Bronchial smooth muscle cell (primary cell): ENCODE data around the gene ENKD1. TPM values are rescaled to one million over a fixed set of nuclear protein-coding genes. Genes with fewer than 3 reads are reported as not detected.

Experiments used
- total RNA-seq: library from RNA; depleted of rRNA; stranded (reverse); fragments of >200 nt; gene quantifications from 2 replicates; pipeline ENCODE4 v1.2.1, GENCODE V29; 2014

ENKD1 gene, protein sequence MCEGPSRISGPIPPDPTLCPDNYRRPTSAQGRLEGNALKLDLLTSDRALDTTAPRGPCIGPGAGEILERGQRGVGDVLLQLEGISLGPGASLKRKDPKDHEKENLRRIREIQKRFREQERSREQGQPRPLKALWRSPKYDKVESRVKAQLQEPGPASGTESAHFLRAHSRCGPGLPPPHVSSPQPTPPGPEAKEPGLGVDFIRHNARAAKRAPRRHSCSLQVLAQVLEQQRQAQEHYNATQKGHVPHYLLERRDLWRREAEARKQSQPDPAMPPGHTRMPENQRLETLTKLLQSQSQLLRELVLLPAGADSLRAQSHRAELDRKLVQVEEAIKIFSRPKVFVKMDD
- 12.6 and 20.5 TPM in 2 replicates for total RNA-seq

DNA sequence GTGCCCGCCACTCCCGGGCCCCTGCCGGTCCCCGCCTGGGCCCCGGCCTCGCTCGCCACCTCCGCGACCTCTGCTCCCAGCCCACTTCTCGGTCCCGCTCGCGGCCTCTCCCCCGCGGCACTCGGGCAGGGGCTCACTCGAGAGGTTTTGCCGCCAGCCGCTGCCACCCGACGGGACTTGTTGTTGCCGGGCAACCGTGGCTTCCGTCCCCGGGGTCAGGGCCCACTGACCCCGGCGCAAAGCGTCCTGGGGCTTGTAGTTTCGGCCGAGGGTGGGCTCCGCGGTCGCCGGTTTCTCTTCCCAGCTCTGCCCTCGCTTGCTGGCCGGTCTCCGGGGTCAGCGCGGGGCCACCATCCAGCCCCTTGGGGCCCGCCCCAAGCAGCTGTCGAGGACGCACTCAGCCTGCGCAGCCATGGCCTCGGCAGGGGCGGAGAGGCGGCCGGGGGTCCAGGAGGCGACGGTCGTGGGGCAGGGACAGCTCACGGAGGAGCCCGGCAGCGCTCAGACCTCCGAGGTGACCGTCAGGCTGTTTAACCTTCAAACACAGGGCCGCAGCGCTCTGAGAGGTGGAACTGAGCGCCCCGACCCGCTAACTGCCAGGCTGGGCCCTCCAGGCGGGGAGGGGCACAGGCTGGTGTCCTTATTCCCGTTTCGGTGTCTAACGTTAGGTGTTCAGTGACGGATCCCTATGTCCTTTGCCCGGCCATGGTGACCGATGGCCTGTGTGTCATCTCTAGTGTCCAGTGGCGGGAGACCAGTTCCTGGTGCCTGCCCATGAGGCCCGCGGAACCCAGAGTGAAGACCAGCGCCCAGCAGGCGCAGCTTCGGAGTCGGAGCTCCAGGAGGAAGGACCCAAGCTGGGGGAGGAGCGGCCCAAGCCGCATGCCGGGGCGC, at the start of gene ENKD1, which contains the start of gene C16orf86:
Gene ENKD1, minus strand, starts transcription at position 192 of the 894 bp plus-strand sequence. CDS start 308 bp downstream, outside the sequence.
Gene C16orf86, plus strand, starts transcription at position 256 of the 894 bp plus-strand sequence. Its CDS starts 157 bp downstream, at position 413.

DNA sequence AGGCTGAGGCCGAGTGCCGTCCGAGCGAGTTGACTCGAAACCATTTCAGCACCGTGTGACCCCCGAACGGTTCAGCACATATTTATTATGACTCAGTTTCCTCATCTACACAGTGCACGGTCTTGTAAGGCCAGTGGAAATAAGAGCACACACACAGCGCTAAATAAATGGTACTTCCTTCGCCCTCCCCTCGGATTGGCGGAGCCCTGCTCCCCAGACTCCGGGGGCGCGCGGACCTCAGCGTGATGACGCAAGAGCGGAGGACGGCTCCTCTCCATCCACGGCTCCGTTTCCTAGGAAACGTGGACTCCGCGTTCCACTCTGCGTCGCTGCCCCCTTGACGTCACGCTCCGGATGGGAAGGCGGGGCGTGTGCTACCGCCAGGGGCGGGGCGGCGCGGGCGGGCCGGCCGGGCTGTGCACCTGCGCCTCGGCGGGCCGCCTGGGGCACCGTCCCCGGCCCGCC, 6.0 kb downstream of the ENKD1 start, which contains the start of gene PARD6A:
Gene PARD6A, plus strand, starts transcription at position 397 of the 465 bp plus-strand sequence. CDS start 79 bp downstream, outside the sequence.

GRCh38 chr16:67659675-67660563, 6.6 kb downstream of the ENKD1 start, which contains the start of gene ACD:
TSS of gene ACD (minus strand) at chr16:67660260. CDS start at chr16:67660220, 40 bp downstream.

Other genes with a start within 250 kb of the ENKD1 start
- gene HSD11B2, start 235.6 kb downstream of the ENKD1 start, total RNA-seq, result 0.60 TPM in 1 of 2 replicates, not detected in the other
- 105 and 129 TPM in 2 replicates for gene ATP6V0D1, start 185.6 kb downstream of the ENKD1 start, total RNA-seq
- gene AGRP, start 183.2 kb downstream of the ENKD1 start, total RNA-seq, result not detected in 2 replicates
- 21.6 and 35.9 TPM in 2 replicates for gene RIPOR1, start 137.9 kb downstream of the ENKD1 start, total RNA-seq
- 14.0 and 16.4 TPM in 2 replicates for gene CTCF, start 104.2 kb downstream of the ENKD1 start, total RNA-seq
- 0.09 and 0.32 TPM in 2 replicates for gene CARMIL2, start 21.6 kb downstream of the ENKD1 start, total RNA-seq
- gene ACD, start 6.5 kb downstream of the ENKD1 start, total RNA-seq, result 9.9 and 10.6 TPM in 2 replicates
- 0.47 and 0.86 TPM in 2 replicates for gene PARD6A, start 5.8 kb downstream of the ENKD1 start, total RNA-seq
- 3.3 and 3.9 TPM in 2 replicates for gene C16orf86, start 64 bp upstream of the ENKD1 start, total RNA-seq
- 12.9 and 16.7 TPM in 2 replicates for gene GFOD2, start 52.6 kb upstream of the ENKD1 start, total RNA-seq
- gene RANBP10, start 139.8 kb upstream of the ENKD1 start, total RNA-seq, result 2.5 and 4.5 TPM in 2 replicates
- gene TSNAXIP1, start 140.1 kb upstream of the ENKD1 start, total RNA-seq, result 0.95 and 1.5 TPM in 2 replicates
- 27.1 and 51.8 TPM in 2 replicates for gene THAP11, start 175.6 kb upstream of the ENKD1 start, total RNA-seq
- gene NUTF2, start 180.2 kb upstream of the ENKD1 start, total RNA-seq, result 72.5 and 88.2 TPM in 2 replicates
- gene CENPT, start 180.9 kb upstream of the ENKD1 start, total RNA-seq, result 21.2 and 22.5 TPM in 2 replicates
- gene EDC4, start 206.3 kb upstream of the ENKD1 start, total RNA-seq, result 46.3 and 54.4 TPM in 2 replicates
- 0.16 TPM in 1 of 2 replicates, not detected in the other for gene NRN1L, start 218.1 kb upstream of the ENKD1 start, total RNA-seq
- gene PSKH1, start 226.5 kb upstream of the ENKD1 start, total RNA-seq, result 13.4 and 21.7 TPM in 2 replicates